GM21786 (cell line): ENCODE measurements around the gene METTL25B.
A peak's percentile ranks its signal among the peaks of the same experiment; 100 is the strongest.

Experiments used
- ATAC-seq: cut with Tn5 transposase; IDR thresholded peaks from one replicate; pipeline ENCODE4 v1.9.1; 2021; ENCODE audit not compliant: unreplicated experiment

METTL25B gene

GRCh38 chr1:156727926-156728598, at the start of gene METTL25B:
Gene METTL25B (plus strand): TSS chr1:156728469. CDS start chr1:156729105, 636 bp downstream.
- ATAC-seq = peak; percentile 40

GRCh38 chr1:156680056-156680455, 48.2 kb upstream of the METTL25B start:
- no peak for ATAC-seq

GRCh38 chr1:156681196-156681960, 46.9 kb upstream of the METTL25B start:
- no peak for ATAC-seq

- ATAC-seq = no peak
These were observed 45.9 kb upstream of the METTL25B start for GRCh38 chr1:156682166-156682890.

- no peak for ATAC-seq
These were observed 44.0 kb upstream of the METTL25B start for GRCh38 chr1:156684227-156684782.

GRCh38 chr1:156689035-156689952, 39.0 kb upstream of the METTL25B start:
- peak; percentile 56 for ATAC-seq

GRCh38 chr1:156689953-156690674, 38.2 kb upstream of the METTL25B start:
- no peak for ATAC-seq

GRCh38 chr1:156690675-156691036, 37.6 kb upstream of the METTL25B start:
- ATAC-seq = no peak

- ATAC-seq = no peak
These were observed 37.1 kb upstream of the METTL25B start for GRCh38 chr1:156691191-156691590.

GRCh38 chr1:156691665-156692440, 36.4 kb upstream of the METTL25B start:
- ATAC-seq = no peak

- no peak for ATAC-seq
These were observed 35.8 kb upstream of the METTL25B start for GRCh38 chr1:156692441-156692924.

- ATAC-seq = no peak
These were observed 35.1 kb upstream of the METTL25B start for GRCh38 chr1:156692925-156693847.

- ATAC-seq = no peak
These were observed 34.2 kb upstream of the METTL25B start for GRCh38 chr1:156693848-156694689.

GRCh38 chr1:156694690-156694962, 33.6 kb upstream of the METTL25B start:
- no peak for ATAC-seq

GRCh38 chr1:156696755-156697154, 31.5 kb upstream of the METTL25B start:
- ATAC-seq = no peak

GRCh38 chr1:156697481-156697880, 30.8 kb upstream of the METTL25B start:
- ATAC-seq = no peak

- ATAC-seq = no peak
These were observed 29.3 kb upstream of the METTL25B start for GRCh38 chr1:156698995-156699394.
